GM19324 (cell line): ENCODE results near the gene UMODL1.

ENCODE experiments used
- ATAC-seq: cut with Tn5 transposase; IDR thresholded peaks from one replicate; pipeline ENCODE4 v1.9.1; 2021; ENCODE audit warnings: mild to moderate bottlenecking, moderate library complexity; ENCODE audit not compliant: unreplicated experiment, low FRiP score

The UMODL1 gene

DNA sequence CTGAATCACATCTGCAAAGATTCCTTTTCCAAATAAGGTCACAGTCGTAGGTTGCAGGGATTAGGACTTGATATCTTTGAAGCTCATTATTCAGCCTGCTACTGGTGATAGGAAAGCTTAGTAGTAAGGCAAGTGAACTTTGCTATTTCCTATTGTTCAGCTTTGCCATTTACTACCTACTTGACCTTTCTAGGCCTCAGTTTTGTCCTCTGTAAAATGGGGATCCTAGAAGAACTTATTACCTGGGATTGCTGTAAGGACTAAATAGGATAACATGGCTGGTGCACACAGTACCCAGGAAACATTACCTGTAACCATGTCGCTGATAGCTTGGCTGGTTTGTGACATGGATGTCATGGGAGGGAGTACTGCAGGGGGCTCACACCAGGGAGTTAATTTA, 24.5 kb downstream of the UMODL1 start:
- no peak for ATAC-seq

DNA sequence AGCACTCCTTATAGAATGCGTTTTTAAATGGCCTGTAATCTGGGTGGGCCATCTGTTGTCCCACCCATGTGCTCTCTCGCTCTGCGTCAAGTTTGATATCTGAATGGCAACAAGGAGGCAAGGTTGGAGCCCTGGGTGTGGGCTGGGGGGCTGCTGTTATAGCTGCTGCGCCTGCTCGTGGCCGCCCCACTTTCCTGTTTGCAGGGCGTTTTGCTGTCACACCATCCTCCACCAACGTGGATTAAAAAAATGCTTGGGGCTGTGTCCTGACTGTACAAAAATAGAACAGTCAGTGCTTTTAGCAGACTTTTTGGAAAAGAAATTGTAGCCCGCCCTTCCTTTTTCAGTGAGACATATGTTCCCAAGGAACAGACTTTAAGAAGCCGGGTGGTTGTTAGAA, 25.4 kb downstream of the UMODL1 start:
- ATAC-seq, result no peak

DNA sequence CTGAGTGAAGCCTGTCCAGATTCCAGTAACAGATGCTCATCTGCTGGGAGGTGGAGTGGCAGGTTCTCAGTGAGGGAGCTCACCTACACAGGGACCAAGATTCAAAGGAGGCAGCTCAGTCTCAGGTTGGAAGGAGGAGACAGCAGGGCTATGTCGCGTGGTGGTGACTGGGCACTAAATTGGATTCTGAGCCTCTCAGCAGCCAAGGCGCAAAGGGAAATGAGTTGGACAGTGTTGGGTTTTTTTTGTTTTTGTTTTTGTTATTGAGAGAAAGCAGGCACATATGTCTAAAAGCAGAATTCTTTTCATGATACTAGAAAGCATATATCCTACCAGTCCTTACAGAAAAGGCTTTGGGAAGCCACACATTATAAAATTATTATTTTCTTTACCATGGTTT, 26.2 kb downstream of the UMODL1 start:
- ATAC-seq, result no peak

DNA sequence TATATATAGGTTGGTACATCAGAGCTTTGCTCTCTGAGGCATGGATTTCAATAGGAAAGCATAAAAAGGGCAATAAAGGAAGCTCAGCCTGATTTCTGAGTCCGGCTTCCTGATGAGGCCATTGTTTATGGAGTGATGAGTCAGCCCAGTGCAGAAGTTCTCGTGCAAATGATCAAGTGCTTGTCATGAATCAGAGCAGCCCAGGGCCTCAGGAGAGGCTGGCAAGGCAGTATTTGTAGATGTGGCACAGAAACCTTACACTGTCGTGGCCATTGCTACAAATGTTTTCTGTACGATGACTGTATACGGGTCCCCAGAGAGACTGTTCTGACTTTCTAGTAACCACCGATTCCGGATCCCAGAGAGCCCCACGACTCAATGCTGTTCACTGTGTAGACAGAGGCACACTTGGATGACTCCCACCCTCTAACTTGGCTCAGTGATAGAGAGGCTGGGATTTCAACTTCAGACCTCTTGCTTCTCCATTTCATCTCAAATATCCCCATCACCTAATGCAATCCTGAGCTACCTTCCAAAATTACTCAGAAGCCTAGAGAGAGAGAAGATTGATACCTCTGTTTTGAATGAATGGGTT, 26.8 kb downstream of the UMODL1 start:
- ATAC-seq, result no peak

DNA sequence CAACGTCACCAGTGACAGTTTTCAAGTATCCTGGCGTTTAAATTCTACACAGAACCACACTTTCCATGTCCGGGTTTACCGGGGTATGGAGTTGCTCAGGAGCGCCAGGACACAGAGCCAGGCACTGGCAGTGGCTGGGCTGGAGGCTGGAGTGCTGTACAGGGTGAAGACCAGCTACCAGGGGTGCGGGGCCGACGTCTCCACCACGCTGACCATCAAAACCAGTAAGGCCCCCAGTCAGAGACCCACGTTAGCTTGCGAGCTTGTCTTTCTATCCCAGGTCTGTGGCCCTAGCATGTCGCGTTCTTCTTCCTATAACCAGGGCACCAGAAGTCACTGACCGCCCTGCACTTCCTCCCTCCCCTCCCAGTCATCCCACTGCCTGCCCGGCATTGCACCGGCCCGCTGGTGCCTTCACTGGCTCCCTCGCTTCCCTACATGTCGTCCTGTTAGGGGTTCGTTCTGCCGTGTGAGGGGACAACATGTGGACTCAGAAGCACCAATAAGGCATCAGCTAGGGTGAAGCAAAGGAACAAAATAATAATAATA, 27.9 kb downstream of the UMODL1 start:
- no peak for ATAC-seq

DNA sequence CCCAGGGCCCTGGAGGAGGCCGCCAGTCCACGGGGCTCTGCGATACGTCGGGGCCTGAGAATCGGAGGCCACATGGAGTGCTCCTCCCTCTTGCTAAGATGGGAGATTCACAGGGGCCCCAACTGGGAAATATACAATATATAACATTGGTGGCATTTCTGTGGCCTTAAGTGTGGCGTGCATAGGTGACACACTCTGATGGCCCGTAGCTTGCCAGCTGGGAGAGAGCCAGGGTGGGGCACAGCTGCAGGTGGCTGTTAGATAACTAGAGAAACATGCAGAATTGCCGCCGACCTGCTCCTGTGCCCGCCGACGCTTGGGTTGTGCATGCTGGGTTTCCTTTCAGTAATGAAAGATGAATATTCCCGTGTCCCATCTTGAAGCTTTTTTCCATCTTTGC, 30.1 kb downstream of the UMODL1 start:
- ATAC-seq, result no peak

DNA sequence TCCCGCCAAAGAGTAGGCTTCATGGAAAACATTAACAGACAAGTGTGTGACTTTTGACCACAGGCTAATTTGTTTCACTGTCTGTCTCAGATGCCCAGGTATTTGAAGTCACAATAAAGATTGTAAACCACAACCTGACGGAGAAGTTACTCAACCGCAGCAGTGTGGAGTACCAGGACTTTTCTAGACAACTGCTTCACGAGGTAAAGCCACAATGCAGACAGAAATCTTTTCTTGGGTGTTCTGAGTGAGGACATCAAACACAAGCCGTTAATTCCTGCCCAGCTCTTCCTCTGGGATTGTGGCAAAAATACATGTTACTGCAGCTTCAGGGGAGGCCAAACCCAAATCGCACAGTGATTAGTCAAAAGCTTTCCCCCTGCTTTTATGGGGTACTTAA, 31.0 kb downstream of the UMODL1 start:
- no peak for ATAC-seq

DNA sequence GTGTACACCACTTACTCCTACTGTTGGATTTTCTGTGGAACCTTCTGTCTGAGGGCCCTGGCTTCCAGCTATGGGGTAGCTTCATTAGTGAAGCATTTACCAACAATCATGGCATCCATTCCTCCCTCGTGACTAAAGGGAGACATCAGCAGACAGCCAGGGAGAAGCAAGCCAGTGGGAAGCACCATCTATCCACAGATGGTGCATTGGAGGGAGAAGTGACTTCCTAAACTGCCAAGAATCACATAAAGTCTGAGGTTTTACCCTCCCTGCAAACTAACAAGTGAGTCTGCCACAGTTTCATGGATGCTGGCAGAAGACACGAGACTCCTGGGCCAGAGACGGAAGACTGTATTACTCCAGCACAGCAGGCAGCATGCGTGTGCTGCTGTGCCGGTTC, 31.4 kb downstream of the UMODL1 start:
- no peak for ATAC-seq

DNA sequence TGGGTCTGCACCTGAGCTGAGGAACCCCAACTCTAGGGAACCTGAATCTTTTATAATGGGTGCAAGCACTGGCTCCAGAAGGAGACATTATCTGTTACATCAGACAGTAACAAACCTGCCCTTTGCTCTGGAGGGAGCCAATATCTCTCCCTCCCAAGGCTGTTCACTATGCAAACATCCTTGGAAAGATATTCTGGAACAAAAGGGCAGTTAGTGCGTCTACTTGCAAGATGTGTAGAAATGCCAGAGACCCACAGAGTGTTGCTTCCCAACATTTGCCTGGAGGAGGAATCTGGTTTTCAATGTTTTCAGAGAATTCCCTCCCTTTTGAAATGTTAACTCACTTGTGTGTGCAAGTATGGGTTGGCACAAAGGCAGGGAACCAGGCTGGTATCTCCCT, 31.9 kb downstream of the UMODL1 start:
- ATAC-seq, result no peak

DNA sequence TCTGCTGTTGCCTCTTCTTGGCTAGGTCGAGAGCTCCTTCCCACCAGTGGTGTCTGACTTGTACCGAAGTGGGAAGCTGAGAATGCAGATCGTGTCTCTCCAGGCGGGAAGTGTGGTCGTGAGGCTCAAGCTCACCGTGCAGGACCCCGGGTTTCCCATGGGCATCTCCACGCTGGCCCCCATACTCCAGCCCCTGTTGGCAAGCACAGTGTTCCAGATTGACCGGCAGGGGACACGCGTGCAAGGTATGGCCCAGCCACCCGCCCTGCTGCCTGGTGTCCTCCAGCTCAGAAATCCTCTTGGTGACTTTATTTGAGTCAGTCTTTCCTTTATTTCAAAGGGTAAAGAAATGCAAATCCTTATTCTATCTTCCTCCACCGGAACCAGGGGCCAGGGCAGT, 32.7 kb downstream of the UMODL1 start:
- ATAC-seq, result no peak

DNA sequence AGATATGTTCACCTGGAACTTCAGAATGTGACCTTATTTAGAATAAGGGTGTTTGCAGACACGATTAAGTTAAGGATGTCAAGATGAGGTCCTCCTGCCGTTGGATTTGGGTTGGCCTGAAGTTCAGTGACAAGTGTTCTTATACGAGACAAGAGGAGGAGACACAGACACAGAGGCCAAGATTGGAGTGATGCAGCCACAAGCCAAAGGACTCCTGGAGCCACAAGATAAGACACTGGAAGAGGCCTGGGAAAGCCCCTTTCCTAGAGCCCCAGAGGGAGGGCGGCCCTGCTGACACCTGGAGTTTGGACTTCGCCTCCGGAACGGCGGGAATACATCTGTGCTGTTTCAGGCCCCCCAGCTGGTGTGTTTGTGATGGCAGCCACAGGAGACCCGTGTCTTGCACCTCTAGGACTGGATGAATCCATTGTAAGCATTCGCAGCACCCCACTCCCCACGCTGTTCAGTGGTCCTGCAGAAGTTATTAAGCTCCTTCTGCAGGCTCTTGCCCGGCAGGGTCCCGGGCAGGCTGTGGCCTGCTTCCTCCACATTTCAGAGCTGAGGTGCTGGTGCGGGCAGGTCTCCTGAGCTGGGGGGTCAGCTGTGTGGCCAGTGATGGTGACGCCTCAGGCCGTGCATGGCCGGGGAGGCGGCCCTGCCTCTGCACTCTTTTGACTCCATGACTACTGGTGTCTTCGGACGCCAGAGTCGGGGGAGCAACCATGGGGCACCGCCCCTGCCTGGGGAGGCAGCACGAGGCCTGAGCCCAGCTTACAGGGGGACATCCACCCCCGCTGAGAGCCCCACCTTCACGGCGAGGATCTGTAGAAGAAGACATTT, 34.6 kb downstream of the UMODL1 start:
- no peak for ATAC-seq

DNA sequence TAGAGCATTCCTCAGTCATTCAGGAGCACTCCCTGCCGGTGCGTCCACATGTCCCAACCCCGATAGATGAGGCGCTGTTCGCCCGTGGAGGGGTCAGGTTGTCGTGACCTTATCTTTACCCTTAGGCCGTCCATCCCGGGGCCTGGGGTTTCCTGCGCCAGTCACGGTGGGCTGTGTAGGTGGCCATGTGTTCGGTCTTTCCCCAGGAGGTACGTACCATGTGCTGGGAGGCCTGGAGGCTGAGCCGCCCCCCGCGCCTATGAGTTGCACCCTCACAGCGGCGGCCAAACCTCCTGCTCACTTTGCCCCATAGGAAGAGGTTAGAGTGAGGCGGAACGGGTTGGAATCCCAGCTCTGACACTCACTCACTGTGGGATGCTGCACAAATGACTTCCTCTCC, 35.3 kb downstream of the UMODL1 start:
- ATAC-seq, result no peak

DNA sequence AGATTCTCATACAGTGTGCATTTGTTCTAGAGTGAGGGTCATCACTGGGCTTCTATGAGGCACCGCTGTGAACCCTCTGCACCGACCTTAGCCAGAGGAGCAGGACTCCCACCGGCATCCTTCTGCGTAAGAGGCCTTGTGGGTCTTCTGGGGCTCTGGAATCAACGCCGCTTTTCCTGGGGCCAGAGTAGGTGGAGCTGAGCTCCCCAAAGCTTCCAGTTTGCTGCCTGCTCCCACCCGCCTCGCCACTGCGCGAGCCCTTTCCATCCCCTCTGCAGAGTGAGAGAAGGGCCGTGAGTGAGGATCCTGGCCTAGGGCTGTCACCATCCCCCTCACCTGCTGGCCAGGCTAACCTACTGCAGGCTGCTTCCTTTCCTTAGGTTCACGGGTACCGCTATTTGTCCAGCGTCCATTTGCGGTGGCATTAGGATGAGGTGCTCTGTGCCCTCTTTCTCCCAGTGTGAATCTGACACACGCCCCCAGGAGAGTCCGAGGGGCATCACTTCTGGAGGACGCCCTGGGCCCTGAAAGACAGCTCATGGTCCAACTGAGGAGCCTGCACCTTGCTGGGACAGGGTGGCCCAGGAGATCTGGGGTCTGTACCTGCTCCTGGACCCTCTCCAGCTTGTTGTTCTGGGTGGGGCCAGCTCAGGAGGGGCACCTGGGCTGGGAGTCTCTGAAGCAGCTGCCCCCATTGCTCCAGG, 36.2 kb downstream of the UMODL1 start:
- ATAC-seq, result no peak

DNA sequence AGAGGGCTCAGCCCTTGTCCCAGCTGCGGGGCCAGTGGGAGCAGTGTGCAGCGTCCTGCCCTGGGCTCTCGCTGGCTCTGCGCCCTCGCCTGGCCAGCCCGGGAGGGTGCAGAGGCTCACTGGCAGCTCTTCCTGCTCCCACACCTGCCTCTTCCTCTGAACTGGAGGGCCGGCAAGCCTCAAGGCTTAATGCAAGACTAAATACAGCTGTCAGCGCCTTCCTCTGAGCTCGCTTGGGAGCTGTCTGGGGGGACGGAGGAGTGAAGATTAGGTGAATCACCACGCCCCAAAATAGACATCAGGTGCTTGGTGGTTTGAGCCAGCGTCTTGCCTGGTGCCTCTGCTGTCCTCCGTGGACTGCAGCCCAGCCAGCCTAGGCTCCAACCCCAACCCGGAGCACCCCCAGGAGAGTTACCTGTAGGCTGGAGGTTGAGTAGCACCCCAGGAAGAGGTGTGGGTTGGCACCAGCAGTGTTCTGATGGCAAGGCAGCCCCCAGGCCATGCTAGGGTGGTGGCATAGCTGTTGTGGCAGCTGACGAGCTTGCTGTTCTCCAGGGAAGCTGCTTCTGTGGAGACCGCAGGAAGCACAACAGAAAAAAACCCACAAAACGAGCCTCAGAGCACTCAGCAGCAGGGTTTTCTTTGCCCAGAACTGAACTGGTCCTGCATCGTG, 36.9 kb downstream of the UMODL1 start:
- peak; percentile 83 for ATAC-seq

DNA sequence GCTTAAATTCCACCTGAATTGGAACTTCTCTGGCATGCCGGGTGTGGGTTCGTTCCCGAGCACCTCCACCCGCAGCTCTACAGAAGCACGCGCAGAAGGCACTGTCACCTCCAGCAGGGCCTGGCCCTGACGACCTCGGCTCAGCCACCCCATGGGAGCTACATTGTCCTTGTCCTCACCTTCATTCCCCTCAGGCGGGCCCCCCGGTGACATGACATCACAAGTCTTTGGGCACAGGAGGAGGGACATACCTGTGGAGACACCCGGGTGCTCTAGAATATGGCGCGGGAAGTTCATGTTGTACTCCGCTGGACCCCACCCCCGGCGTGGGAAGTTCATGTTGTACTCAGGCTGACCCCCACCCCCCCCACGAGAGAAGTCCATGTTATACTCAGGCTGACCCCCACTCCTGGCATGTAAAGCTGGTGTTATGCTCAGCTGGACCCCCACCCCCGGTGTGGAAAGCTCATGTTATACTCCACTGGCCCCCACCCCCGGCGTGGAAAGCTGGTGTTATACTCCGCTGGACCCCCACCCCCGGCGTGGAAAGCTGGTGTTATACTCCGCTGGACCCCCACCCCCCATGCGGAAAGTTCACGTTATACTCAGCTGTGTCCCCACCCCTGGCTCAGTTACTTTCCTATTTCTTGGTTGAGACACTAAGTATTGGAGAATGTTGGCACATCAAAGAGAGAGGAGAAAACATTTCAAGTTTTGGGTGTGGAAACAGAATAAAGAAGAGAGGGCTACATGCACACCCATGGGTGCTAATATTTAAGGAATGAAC, 37.6 kb downstream of the UMODL1 start:
- no peak for ATAC-seq

DNA sequence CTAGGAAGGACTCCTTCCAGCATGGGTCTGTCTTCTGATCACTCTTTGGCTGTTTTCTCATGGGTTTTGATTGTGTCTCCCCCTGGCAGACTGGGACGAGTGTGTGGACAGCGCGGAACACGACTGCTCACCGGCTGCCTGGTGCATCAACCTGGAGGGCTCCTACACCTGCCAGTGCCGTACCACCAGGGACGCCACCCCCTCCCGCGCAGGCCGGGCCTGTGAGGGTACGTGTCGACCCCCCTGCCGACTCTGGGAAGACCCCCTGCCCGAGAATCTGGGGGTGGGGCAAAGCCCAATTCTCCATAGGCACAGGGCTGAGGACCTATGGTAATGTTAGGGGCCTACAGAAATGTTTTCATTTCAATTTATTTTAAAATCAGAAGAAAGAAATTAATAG, 38.4 kb downstream of the UMODL1 start:
- ATAC-seq, result no peak

DNA sequence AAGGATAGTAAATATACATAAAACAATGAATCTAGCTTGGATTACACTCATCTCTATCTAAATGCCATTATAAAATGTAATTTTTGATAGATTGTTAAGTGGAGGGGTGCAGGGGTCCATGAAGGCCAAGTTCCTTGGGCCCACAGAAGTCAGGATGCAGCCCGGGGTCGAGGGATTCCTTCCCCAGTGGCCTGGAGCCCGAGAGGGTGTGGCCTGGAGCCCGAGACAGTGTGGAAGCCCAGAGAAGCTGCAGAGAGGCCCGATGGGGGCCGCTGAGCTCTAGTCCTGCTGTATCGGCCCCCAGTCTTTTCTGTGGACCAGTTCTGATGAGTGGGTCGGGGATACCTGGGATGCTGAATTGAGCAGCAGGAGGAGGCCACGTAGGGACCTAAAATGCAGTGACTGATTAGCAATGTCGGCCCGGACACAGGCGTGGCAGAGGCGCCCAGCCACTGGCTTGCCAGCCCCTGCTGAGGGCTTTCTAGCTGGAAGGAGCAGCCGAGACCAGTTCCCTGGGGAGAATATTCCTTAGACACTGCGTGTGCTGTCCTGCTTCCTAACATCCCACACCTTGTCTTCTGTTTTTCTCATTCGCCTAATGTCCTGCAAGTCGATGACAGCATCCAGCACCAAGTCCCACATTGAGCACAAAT, 38.9 kb downstream of the UMODL1 start:
- ATAC-seq, result no peak

DNA sequence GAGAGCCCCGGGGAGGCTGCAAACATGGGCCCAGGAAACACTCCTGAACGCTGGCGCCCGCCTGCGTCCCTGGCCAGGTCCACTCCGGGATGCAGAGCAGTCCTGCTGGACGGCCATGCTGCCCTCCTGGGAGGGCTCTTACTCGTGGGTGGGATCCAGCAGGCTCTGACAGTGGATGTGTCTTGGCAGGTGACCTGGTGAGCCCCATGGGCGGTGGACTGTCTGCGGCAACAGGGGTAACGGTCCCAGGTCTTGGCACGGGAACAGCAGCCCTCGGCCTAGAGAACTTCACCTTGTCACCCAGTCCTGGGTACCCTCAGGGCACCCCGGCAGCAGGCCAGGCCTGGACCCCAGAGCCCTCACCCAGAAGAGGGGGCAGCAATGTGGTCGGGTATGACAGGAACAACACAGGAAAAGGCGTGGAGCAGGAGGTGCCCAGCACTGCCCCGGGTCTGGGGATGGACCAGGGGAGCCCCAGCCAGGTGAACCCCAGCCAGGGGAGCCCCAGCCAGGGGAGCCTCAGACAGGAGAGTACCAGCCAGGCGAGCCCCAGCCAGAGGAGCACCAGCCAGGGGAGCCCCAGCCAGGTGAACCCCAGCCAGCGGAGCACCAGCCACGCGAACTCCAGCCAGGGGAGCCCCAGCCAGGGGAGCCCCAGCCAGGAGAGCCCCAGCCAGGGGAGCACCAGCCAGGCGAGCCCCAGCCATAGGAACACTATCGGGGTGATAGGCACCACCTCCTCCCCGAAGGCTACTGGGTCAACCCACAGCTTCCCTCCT, 39.8 kb downstream of the UMODL1 start:
- ATAC-seq, result no peak

DNA sequence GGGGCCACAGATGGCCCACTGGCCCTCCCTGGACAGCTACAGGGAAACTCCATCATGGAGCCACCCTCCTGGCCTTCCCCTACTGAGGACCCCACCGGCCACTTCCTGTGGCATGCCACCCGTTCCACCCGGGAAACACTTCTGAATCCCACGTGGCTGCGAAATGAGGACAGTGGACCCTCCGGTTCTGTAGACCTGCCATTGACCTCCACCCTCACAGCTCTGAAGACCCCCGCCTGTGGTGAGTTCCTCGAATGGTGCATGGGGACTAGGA, 40.3 kb downstream of the UMODL1 start:
- ATAC-seq, result no peak
